Lower lobe of right lung (tissue), 2 donors: ENCODE results near the gene CAPN13. TPM values are rescaled to one million over a fixed set of nuclear protein-coding genes. Genes with fewer than 3 reads are reported as not detected.

Experiments used
- ATAC-seq, 2 donors: fragments of 200-7000 bp; cut with Tn5 transposase; one replicate each; pipeline ENCODE4 v1.9.1; 2020 to 2022; ENCODE audit warnings: mild to moderate bottlenecking in 2 of 2, moderate library complexity in 2 of 2
- DNase-seq: peaks from one replicate; pipeline ENCODE4 v3.0.0-alpha.2; 2020
- H3K27ac ChIP-seq: fragments of 200-600 bp; one replicate; pipeline ENCODE4 v1.8.0; 2022
- H3K27me3 ChIP-seq: fragments of 200-600 bp; one replicate; pipeline ENCODE4 v1.8.0; 2022; ENCODE audit warnings: low read depth
- H3K36me3 ChIP-seq: fragments of 200-600 bp; one replicate; pipeline ENCODE4 v1.8.0; 2022; ENCODE audit warnings: mild to moderate bottlenecking
- H3K4me1 ChIP-seq: fragments of 200-600 bp; one replicate; pipeline ENCODE4 v1.8.0; 2022
- H3K4me3 ChIP-seq: fragments of 200-600 bp; one replicate; pipeline ENCODE4 v1.8.0; 2022; ENCODE audit warnings: mild to moderate bottlenecking
- H3K9me3 ChIP-seq: fragments of 200-600 bp; one replicate; pipeline ENCODE4 v1.8.0; 2022
- CTCF ChIP-seq: fragments of 200-600 bp; IDR thresholded peaks from one replicate; pipeline ENCODE4 v1.8.0; 2022; ENCODE audit warnings: antibody characterized with exemption, mild to moderate bottlenecking
- intact Hi-C: fragments of 100-400 bp; cut with DNase I; formaldehyde crosslinking; loops from one replicate; pipeline ENCODE4 v1.11.0; 2022
- total RNA-seq: library from RNA; stranded (reverse); fragmentation: NEBNext Ultra II Directional; extraction: Animal tissue kit (Norgen Biotek cat#: 25700); gene quantifications from one replicate; pipeline ENCODE4 v1.2.1, GENCODE V29; 2021
- donor health status: DM: no; HTN: yes; CAD: no; lungs with severe emphysema.

CAPN13 gene
- total RNA-seq, 1 donor from 2014 or later = 23.0 TPM

- no peak for TF ChIP-seq CTCF
- no peaks in the 10 kb centered on the region for H3K27me3 ChIP-seq
- no peaks in the 10 kb centered on the region for H3K9me3 ChIP-seq
- H3K4me3 ChIP-seq = no peak overlapping the region
- DNase-seq (no peak), ATAC-seq (no peak)
- intact Hi-C loops = no loop called here
- no peak overlapping the region for H3K27ac ChIP-seq
- H3K4me1 ChIP-seq = no peaks in the 10 kb centered on the region
- H3K36me3 ChIP-seq = no peaks in the 10 kb centered on the region
These were observed 49.5 kb downstream of the CAPN13 start for GRCh38 chr2:30757749-30758148.

GRCh38 chr2:30756971-30757370, 50.3 kb downstream of the CAPN13 start:
- no peaks in the 10 kb centered on the region for H3K4me1 ChIP-seq
- no peaks in the 10 kb centered on the region for H3K9me3 ChIP-seq
- DNase-seq = no peak
- no peak overlapping the region for H3K27ac ChIP-seq
- intact Hi-C loops = no loop called here
- H3K4me3 ChIP-seq = no peak overlapping the region
- H3K36me3 ChIP-seq = no peaks in the 10 kb centered on the region
- ATAC-seq = no peak
- no peaks in the 10 kb centered on the region for H3K27me3 ChIP-seq
- TF ChIP-seq CTCF = no peak

GRCh38 chr2:30756051-30756719, 51.1 kb downstream of the CAPN13 start:
- Histone ChIP-seq H3K27me3 (no peaks in the 10 kb centered on the region), H3K27ac (no peak overlapping the region), H3K9me3 (no peaks in the 10 kb centered on the region), H3K4me1 (no peaks in the 10 kb centered on the region), H3K36me3 (no peaks in the 10 kb centered on the region), H3K4me3 (no peak overlapping the region)
- intact Hi-C loops = no loop called here
- DNase-seq = no peak
- ATAC-seq = no peak
- no peak for TF ChIP-seq CTCF

- Histone ChIP-seq H3K36me3 (no peaks in the 10 kb centered on the region), H3K27ac (no peak overlapping the region), H3K4me3 (no peak overlapping the region), H3K9me3 (no peaks in the 10 kb centered on the region), H3K27me3 (no peaks in the 10 kb centered on the region), H3K4me1 (no peaks in the 10 kb centered on the region)
- DNase-seq = no peak
- ATAC-seq = no peak
- intact Hi-C loops = no loop called here
- TF ChIP-seq CTCF = no peak
These were observed 53.6 kb downstream of the CAPN13 start for GRCh38 chr2:30753630-30754029.

GRCh38 chr2:30752811-30753210, 54.4 kb downstream of the CAPN13 start:
- no peak overlapping the region for H3K4me3 ChIP-seq
- TF ChIP-seq CTCF = no peak
- no peaks in the 10 kb centered on the region for H3K4me1 ChIP-seq
- intact Hi-C loops = no loop called here
- H3K36me3 ChIP-seq = no peaks in the 10 kb centered on the region
- H3K9me3 ChIP-seq = no peaks in the 10 kb centered on the region
- no peaks in the 10 kb centered on the region for H3K27me3 ChIP-seq
- DNase-seq (no peak), ATAC-seq (no peak)
- no peak overlapping the region for H3K27ac ChIP-seq
